Measurements from ENCODE around the gene TGFBR3.

GRCh38 chr1:91691525-91691924, 194.4 kb downstream of the TGFBR3 start:
- TF ChIP-seq EZH2 (IDR thresholded peaks at IDR 0.05; ENCODE audit: borderline replicate concordance, low read length) (no peak), CTCF (IDR thresholded peaks at IDR 0.05; ENCODE audit: low read length) (no peak)
